ENCODE results near the gene HRCT1. TPM values are rescaled to one million over a fixed set of nuclear protein-coding genes. Genes with fewer than 3 reads are reported as not detected.
"Not testable (repeated sequence)": the region's sequence is repeated elsewhere in the genome, so short reads cannot be mapped to it uniquely, and the experiment has no call there.

The HRCT1 gene
- total RNA-seq, 1 donor from 2014 or later = 0.96 TPM

- ATAC-seq = no peak
- DNase-seq (ENCODE audit: low spot score) = no peak
Measured at GRCh38 chr9:35892051-35892450, 14.0 kb upstream of the HRCT1 start.

- no peak for DNase-seq (ENCODE audit: low spot score)
- ATAC-seq = no peak
Measured at GRCh38 chr9:35896570-35896969, 9.4 kb upstream of the HRCT1 start.

- not testable (repeated sequence) for ATAC-seq; DNase-seq (ENCODE audit: low spot score)
Measured at GRCh38 chr9:35897376-35898099, 8.5 kb upstream of the HRCT1 start.

- ATAC-seq (no peak), DNase-seq (ENCODE audit: low spot score) (no peak)
Measured at GRCh38 chr9:35898337-35898736, 7.7 kb upstream of the HRCT1 start.

GRCh38 chr9:35899021-35899420 is 7.0 kb upstream of the HRCT1 start:
- DNase-seq (ENCODE audit: low spot score) = no peak
- no peak for ATAC-seq

GRCh38 chr9:35903049-35903448 is 3.0 kb upstream of the HRCT1 start:
- ATAC-seq (peak; percentile 62), DNase-seq (ENCODE audit: low spot score) (no peak)

GRCh38 chr9:35904338-35904737 is 1.7 kb upstream of the HRCT1 start:
- ATAC-seq (no peak), DNase-seq (ENCODE audit: low spot score) (no peak)

- DNase-seq (ENCODE audit: low spot score) (no peak), ATAC-seq (no peak)
Measured at GRCh38 chr9:35905051-35905781, 786 bp upstream of the HRCT1 start.

- DNase-seq (ENCODE audit: low spot score) (no peak), ATAC-seq (peak; percentile 27)
Measured at GRCh38 chr9:35906923-35907699, 1.1 kb downstream of the HRCT1 start.

- DNase-seq (ENCODE audit: low spot score) (no peak), ATAC-seq (no peak)
Measured at GRCh38 chr9:35907711-35908503, 1.9 kb downstream of the HRCT1 start.

GRCh38 chr9:35908504-35909125 is 2.6 kb downstream of the HRCT1 start:
- ATAC-seq (no peak), DNase-seq (ENCODE audit: low spot score) (no peak)

- ATAC-seq (no peak), DNase-seq (ENCODE audit: low spot score) (no peak)
Measured at GRCh38 chr9:35909274-35909673, 3.3 kb downstream of the HRCT1 start, which contains the start of gene SPAAR. SPAAR (plus strand) TSS chr9:35909490; CDS start chr9:35910464, 974 bp downstream.

- ATAC-seq (no peak), DNase-seq (ENCODE audit: low spot score) (no peak)
Measured at GRCh38 chr9:35909687-35910612, 3.9 kb downstream of the HRCT1 start.

GRCh38 chr9:35910613-35911359 is 4.8 kb downstream of the HRCT1 start:
- DNase-seq (ENCODE audit: low spot score) (peak; percentile 67), ATAC-seq (peak; percentile 65)

GRCh38 chr9:35911690-35912089 is 5.7 kb downstream of the HRCT1 start:
- ATAC-seq = no peak
- no peak for DNase-seq (ENCODE audit: low spot score)

GRCh38 chr9:35912791-35913400 is 6.9 kb downstream of the HRCT1 start:
- ATAC-seq (peak; percentile 59), DNase-seq (ENCODE audit: low spot score) (peak; percentile 63)

- not testable (repeated sequence) for DNase-seq (ENCODE audit: low spot score); ATAC-seq
Measured at GRCh38 chr9:35913429-35913828, 7.4 kb downstream of the HRCT1 start.

GRCh38 chr9:35914301-35914807 is 8.4 kb downstream of the HRCT1 start:
- peak; percentile 84 for ATAC-seq

More at GRCh38 chr9:35914301-35914807, 8.4 kb downstream of the HRCT1 start:
- peak; percentile 78 for DNase-seq (ENCODE audit: low spot score)

Data from left lobe of liver (tissue), 2 donors.